Measurements from ENCODE around the gene SUSD6.

GRCh38 chr14:69611172-69612013 lies at the start of gene SUSD6:
- TF ChIP-seq CTCF (IDR thresholded peaks at IDR 0.05; ENCODE audit: low read depth, low read length) = no peak
- no peak for TF ChIP-seq EZH2phosphoT487 (IDR thresholded peaks at IDR 0.05; ENCODE audit: low read depth)

Data from OCI-LY3 (cell line).